Measurements from ENCODE around the gene PKIG.

- no peak for TF ChIP-seq POLR2A (IDR thresholded peaks at IDR 0.05)
- TF ChIP-seq, protein P1, sequence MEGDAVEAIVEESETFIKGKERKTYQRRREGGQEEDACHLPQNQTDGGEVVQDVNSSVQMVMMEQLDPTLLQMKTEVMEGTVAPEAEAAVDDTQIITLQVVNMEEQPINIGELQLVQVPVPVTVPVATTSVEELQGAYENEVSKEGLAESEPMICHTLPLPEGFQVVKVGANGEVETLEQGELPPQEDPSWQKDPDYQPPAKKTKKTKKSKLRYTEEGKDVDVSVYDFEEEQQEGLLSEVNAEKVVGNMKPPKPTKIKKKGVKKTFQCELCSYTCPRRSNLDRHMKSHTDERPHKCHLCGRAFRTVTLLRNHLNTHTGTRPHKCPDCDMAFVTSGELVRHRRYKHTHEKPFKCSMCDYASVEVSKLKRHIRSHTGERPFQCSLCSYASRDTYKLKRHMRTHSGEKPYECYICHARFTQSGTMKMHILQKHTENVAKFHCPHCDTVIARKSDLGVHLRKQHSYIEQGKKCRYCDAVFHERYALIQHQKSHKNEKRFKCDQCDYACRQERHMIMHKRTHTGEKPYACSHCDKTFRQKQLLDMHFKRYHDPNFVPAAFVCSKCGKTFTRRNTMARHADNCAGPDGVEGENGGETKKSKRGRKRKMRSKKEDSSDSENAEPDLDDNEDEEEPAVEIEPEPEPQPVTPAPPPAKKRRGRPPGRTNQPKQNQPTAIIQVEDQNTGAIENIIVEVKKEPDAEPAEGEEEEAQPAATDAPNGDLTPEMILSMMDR (IDR thresholded peaks at IDR 0.05): no peak
Measured at GRCh38 chr20:44666066-44666465, 83.7 kb downstream of the PKIG start.

Data from adrenal gland (tissue), 5 donors.